H1 (cell line): ENCODE data around the gene FHIT. TPM values are rescaled to one million over a fixed set of nuclear protein-coding genes. Genes with fewer than 3 reads are reported as not detected.

ENCODE experiments used
- CTCF ChIA-PET: fragments of 300-600 bp; sonication (Branson Sonifier 250); formaldehyde crosslinking; loops from one replicate; lab custom pipeline; 2021; ENCODE audit not compliant: partially characterized antibody; lab: Charles Lee
- POLR2A ChIA-PET: fragments of 300-600 bp; sonication (Branson Sonifier 250); formaldehyde crosslinking; loops from one replicate; lab custom pipeline; 2021; ENCODE audit warnings: inconsistent platforms; ENCODE audit not compliant: partially characterized antibody; lab: Charles Lee
- DNase-seq, 2 experiments: peaks; one replicate each; pipeline versions ENCODE4 v3.0.0 to v3.0.0-alpha.2; 2010 to 2022; ENCODE audit warnings: low spot score in 2 of 2, low read depth in 1 of 2, mixed read lengths in 1 of 2
- FAIRE-seq: peaks from 2 replicates; lab custom pipeline; 2011; peaks lifted over from hg19 to GRCh38; lab: Jason Lieb, UNC
- H2AFZ ChIP-seq: 2 replicates; pipeline ENCODE4 v1.8.1; 2012; ENCODE audit warnings: low read length, inconsistent platforms
- H2AK5ac ChIP-seq: 2 replicates; pipeline ENCODE4 v1.6.1; 2013; ENCODE audit warnings: low read depth, low read length
- H2BK120ac ChIP-seq: replicated peaks from 2 replicates; pipeline ENCODE3; 2013; ENCODE audit warnings: low read depth, low read length, inconsistent platforms
- H2BK12ac ChIP-seq: 2 replicates; pipeline ENCODE4 v1.6.1; 2013; ENCODE audit warnings: low read depth, low read length
- H2BK15ac ChIP-seq: 2 replicates; pipeline ENCODE4 v1.6.1; 2013; ENCODE audit warnings: low read length
- H2BK20ac ChIP-seq: 2 replicates; pipeline ENCODE4 v1.6.1; 2013; ENCODE audit warnings: low read length
- H2BK5ac ChIP-seq: 2 replicates; pipeline ENCODE4 v1.6.1; 2013; ENCODE audit warnings: low read depth, low read length
- H3K14ac ChIP-seq: 2 replicates; pipeline ENCODE4 v1.6.1; 2013; ENCODE audit warnings: inconsistent platforms; ENCODE audit not compliant: insufficient read length
- H3K18ac ChIP-seq: 2 replicates; pipeline ENCODE4 v1.6.1; 2013; ENCODE audit warnings: low read length; ENCODE audit errors: extremely low read depth
- H3K23ac ChIP-seq: 2 replicates; pipeline ENCODE4 v1.6.1; 2013; ENCODE audit warnings: inconsistent platforms; ENCODE audit not compliant: insufficient read length
- H3K23me2 ChIP-seq: 2 replicates; pipeline ENCODE4 v1.6.1; 2013; ENCODE audit warnings: low read depth, low read length
- H3K27ac ChIP-seq: 2 replicates; pipeline ENCODE4 v1.6.1; 2011; ENCODE audit warnings: low read depth, low read length, inconsistent platforms
- H3K27me3 ChIP-seq, 4 experiments: replicated peaks in 1 of 4; 1 replicate in 1 of 4; 2 replicates in 3 of 4; pipeline versions ENCODE4 v1.6.1 to v1.8.1; 2011 to 2013; ENCODE audit warnings: low read length in 3 of 4, mild to moderate bottlenecking in 3 of 4, inconsistent platforms in 2 of 4, mixed read lengths in 2 of 4, moderate library complexity in 1 of 4; ENCODE audit not compliant: control insufficient read depth in 3 of 4, insufficient read depth in 3 of 4; ENCODE audit errors: extremely low read depth in 1 of 4
- H3K36me3 ChIP-seq, 4 experiments: 2 replicates each; pipeline versions ENCODE4 v1.6.1 to v1.8.1; 2011 to 2013; ENCODE audit warnings: mild to moderate bottlenecking in 4 of 4, low read length in 3 of 4, moderate library complexity in 2 of 4, control low read depth in 1 of 4, inconsistent platforms in 1 of 4; ENCODE audit not compliant: insufficient read depth in 4 of 4, control insufficient read depth in 2 of 4
- H3K4ac ChIP-seq: replicated peaks from 2 replicates; pipeline ENCODE3; 2013; ENCODE audit warnings: low read length, low read depth, mixed read lengths, inconsistent platforms; ENCODE audit not compliant: insufficient read length
- H3K4me1 ChIP-seq, 4 experiments: replicated peaks in 1 of 4; 1 replicate in 1 of 4; 2 replicates in 3 of 4; pipeline versions ENCODE4 v1.6.1 to v1.8.1; 2011 to 2013; ENCODE audit warnings: low read length in 3 of 4, inconsistent platforms in 2 of 4, mixed read lengths in 1 of 4; ENCODE audit not compliant: insufficient read depth in 4 of 4, control insufficient read depth in 3 of 4
- H3K4me2 ChIP-seq, 2 experiments: 2 replicates each; pipeline versions ENCODE4 v1.6.1 to v1.8.1; 2011 to 2013; ENCODE audit warnings: low read depth in 2 of 2, low read length in 2 of 2, control low read depth in 1 of 2, inconsistent platforms in 1 of 2, mild to moderate bottlenecking in 1 of 2; ENCODE audit not compliant: insufficient read depth in 1 of 2
- H3K4me3 ChIP-seq, 4 experiments: fragments of 200-600, 300-600 bp in 1 of 4; sonication (generic), shearing (Covaris generic), sonication (Bioruptor Twin) in 1 of 4; 2 replicates each; pipeline versions ENCODE4 v1.5.1 to v1.8.1; 2011 to 2016; ENCODE audit warnings: low read length in 4 of 4, low read depth in 3 of 4, control low read depth in 2 of 4, inconsistent platforms in 2 of 4, mild to moderate bottlenecking in 2 of 4, mixed read lengths in 1 of 4, moderate library complexity in 1 of 4; ENCODE audit not compliant: insufficient read depth in 2 of 4; ENCODE audit errors: extremely low read depth in 1 of 4
- H3K56ac ChIP-seq: replicated peaks from 2 replicates; pipeline ENCODE3; 2013; ENCODE audit warnings: low read depth, mild to moderate bottlenecking, mixed read lengths, low read length, inconsistent platforms; ENCODE audit not compliant: insufficient read length
- H3K79me1 ChIP-seq: 2 replicates; pipeline ENCODE4 v1.6.1; 2013; ENCODE audit warnings: low read depth, low read length, control low read depth
- H3K79me2 ChIP-seq, 2 experiments: 2 replicates each; pipeline versions ENCODE4 v1.6.1 to v1.8.1; 2012 to 2013; ENCODE audit warnings: low read length in 2 of 2, mild to moderate bottlenecking in 2 of 2, inconsistent platforms in 1 of 2; ENCODE audit not compliant: insufficient read depth in 2 of 2, control insufficient read depth in 1 of 2
- H3K9ac ChIP-seq, 4 experiments: replicated peaks in 1 of 4; 1 replicate in 1 of 4; 2 replicates in 3 of 4; pipeline versions ENCODE4 v1.6.1 to v1.8.1; 2011 to 2013; ENCODE audit warnings: low read depth in 3 of 4, low read length in 3 of 4, control low read depth in 2 of 4, mild to moderate bottlenecking in 2 of 4, moderate library complexity in 2 of 4, inconsistent platforms in 1 of 4; ENCODE audit errors: extremely low read depth in 1 of 4
- H3K9me3 ChIP-seq, 2 experiments: 2 replicates each; pipeline versions ENCODE4 v1.6.1 to v1.8.1; 2012 to 2013; ENCODE audit warnings: mild to moderate bottlenecking in 2 of 2, moderate library complexity in 2 of 2, control low read depth in 1 of 2, inconsistent platforms in 1 of 2, low read depth in 1 of 2, low read length in 1 of 2, mixed read lengths in 1 of 2; ENCODE audit not compliant: insufficient read depth in 2 of 2
- H4K20me1 ChIP-seq, 2 experiments: replicated peaks in 1 of 2; 2 replicates each; pipeline versions ENCODE3 to v1.8.1; 2011 to 2013; ENCODE audit warnings: inconsistent platforms in 2 of 2, low read length in 2 of 2, mild to moderate bottlenecking in 1 of 2; ENCODE audit not compliant: insufficient read depth in 2 of 2, control insufficient read depth in 1 of 2
- H4K5ac ChIP-seq: 2 replicates; pipeline ENCODE4 v1.6.1; 2013; ENCODE audit warnings: low read length, low read depth, mixed read lengths, inconsistent platforms; ENCODE audit not compliant: insufficient read length
- H4K8ac ChIP-seq: 2 replicates; pipeline ENCODE4 v1.8.0; 2013; ENCODE audit warnings: mild to moderate bottlenecking, moderate library complexity, low read length, inconsistent platforms; ENCODE audit not compliant: insufficient read depth; ENCODE audit errors: extremely low read depth
- H4K91ac ChIP-seq: replicated peaks from 2 replicates; pipeline ENCODE3; 2013; ENCODE audit warnings: low read length, mixed read lengths, inconsistent platforms; ENCODE audit not compliant: insufficient read length
- BACH1 ChIP-seq: IDR thresholded peaks from 2 replicates; pipeline ENCODE4 v1.6.1; 2012; ENCODE audit warnings: low read length, improper control_type of control experiment
- CEBPB ChIP-seq: IDR thresholded peaks from 2 replicates; pipeline ENCODE4 v1.6.1; 2012; ENCODE audit warnings: low read depth, low read length
- GTF2F1 ChIP-seq: IDR thresholded peaks from 2 replicates; pipeline ENCODE4 v1.6.1; 2012; ENCODE audit warnings: low read depth, low read length, improper control_type of control experiment, borderline replicate concordance
- JUN ChIP-seq: IDR thresholded peaks from 2 replicates; pipeline ENCODE4 v1.6.1; 2011; ENCODE audit warnings: low read depth, mild to moderate bottlenecking, improper control_type of control experiment, low read length
- KDM4A ChIP-seq: IDR thresholded peaks from one replicate; pipeline ENCODE4 v1.7.1; 2012; ENCODE audit warnings: low read depth, mild to moderate bottlenecking, moderate library complexity, low read length, inconsistent platforms; ENCODE audit not compliant: severe bottlenecking
- PHF8 ChIP-seq: fragments of 200-600 bp; sonication (generic); conservative IDR thresholded peaks from 2 replicates; pipeline ENCODE4 v1.7.1; 2012; ENCODE audit warnings: low read depth, mild to moderate bottlenecking, inconsistent platforms, low read length, moderate library complexity
- POLR2AphosphoS5 ChIP-seq: IDR thresholded peaks from 2 replicates; pipeline ENCODE4 v1.6.1; 2011; ENCODE audit warnings: low read depth, low read length
- POU5F1 ChIP-seq: IDR thresholded peaks from 2 replicates; pipeline ENCODE4 v1.6.1; 2011; ENCODE audit warnings: low read depth, mild to moderate bottlenecking, low read length, moderate library complexity
- SIN3A ChIP-seq, 2 experiments: IDR thresholded peaks in 1 of 2; conservative IDR thresholded peaks in 1 of 2; 2 replicates each; pipeline ENCODE4 v1.6.1; 2011 to 2012; ENCODE audit warnings: low read length in 2 of 2, improper control_type of control experiment in 1 of 2, low read depth in 1 of 2, mild to moderate bottlenecking in 1 of 2
- SP1 ChIP-seq: IDR thresholded peaks from 2 replicates; pipeline ENCODE4 v1.6.1; 2011; ENCODE audit warnings: low read depth, low read length
- SRF ChIP-seq: IDR thresholded peaks from 2 replicates; pipeline ENCODE4 v1.6.1; 2011; ENCODE audit warnings: mild to moderate bottlenecking, low read depth, low read length, moderate library complexity
- USF2 ChIP-seq: IDR thresholded peaks from 2 replicates; pipeline ENCODE4 v1.6.1; 2011; ENCODE audit warnings: low read length, improper control_type of control experiment
- WGBS, 2 experiments: shearing (Covaris generic) in 1 of 2; methylation state at CpG; one replicate each; pipeline versions ENCODE4 v1.1.6 to v1.1.7; 2013 to 2015; ENCODE audit warnings: low lambda C conversion rate in 2 of 2, mixed read lengths in 2 of 2, inconsistent platforms in 1 of 2, low coverage in 1 of 2, missing lambda C conversion rate in 1 of 2; ENCODE audit not compliant: insufficient replicate concordance in 2 of 2, insufficient coverage in 1 of 2, insufficient read length in 1 of 2; ENCODE audit errors: extremely low coverage in 1 of 2, missing lambda C conversion rate in 1 of 2; 5-methylcytosine and 5-hydroxymethylcytosine counted together
- polyA plus RNA-seq, 7 experiments: library from polyadenylated mRNA; depleted of rRNA in 3 of 7; stranded (reverse) in 5 of 7; unstranded in 2 of 7; fragments of >200 nt in 5 of 7; fragments of 200-250 nt in 2 of 7; gene quantifications; 1 replicate in 5 of 7; 2 replicates in 1 of 7; 4 replicates in 1 of 7; pipeline versions ENCODE4 v1.2.1 to v1.2.3, GENCODE V29; 2011 to 2013; ENCODE audit warnings: missing spikeins in 2 of 7, mixed read lengths in 2 of 7
- total RNA-seq: library from RNA; stranded (reverse); fragmentation: NEBNext Ultra II Directional; extraction: Animal tissue kit (Norgen Biotek cat#: 25700); gene quantifications from 2 replicates; pipeline ENCODE4 v1.2.1, GENCODE V29; 2021
- TF ChIP-seq, protein P1 (sequence below): IDR thresholded peaks from 2 replicates; pipeline ENCODE4 v1.6.1; 2011; ENCODE audit warnings: low read depth, mild to moderate bottlenecking, low read length; ENCODE audit not compliant: insufficient read depth

Gene FHIT
- total and polyA plus RNA-seq, 2 of the 8 experiments (the other 6 are each of a cell fraction or from before 2014, with no cell fraction given): 1.2 to 3.2 TPM

DNA sequence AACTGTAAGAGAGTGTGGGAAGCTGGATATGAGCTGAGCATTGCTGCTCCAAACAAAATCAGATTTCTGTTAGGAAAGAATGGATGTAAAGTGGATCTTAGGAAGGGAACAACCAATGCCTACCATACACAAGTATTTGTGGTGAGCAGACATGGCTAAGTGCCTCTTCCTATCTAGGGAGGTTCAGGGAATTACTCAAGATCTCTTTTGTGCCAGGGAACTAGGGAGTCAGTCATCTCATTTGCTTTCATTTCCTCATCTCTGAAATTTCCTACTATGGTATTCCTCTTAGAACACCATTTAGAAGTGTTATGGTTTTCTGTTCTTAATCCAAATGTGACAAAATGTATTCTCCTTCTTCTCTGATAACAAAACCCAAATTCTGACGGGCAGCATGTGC lies 396.5 kb downstream of the FHIT start:
- H3K9ac ChIP-seq: no peak overlapping the region
- no peak overlapping the region for H3K4ac ChIP-seq
- CTCF ChIA-PET: no interaction called here
- no peak overlapping the region for H3K4me3 ChIP-seq
- no peaks in the 10 kb centered on the region for H3K27me3 ChIP-seq
- no peaks in the 10 kb centered on the region for H3K9me3 ChIP-seq
- no peaks in the 10 kb centered on the region for H4K20me1 ChIP-seq
- no peak overlapping the region for H3K4me2 ChIP-seq
- WGBS, 2 experiments: 94% methylated on average over 1 of the region's 1 CpG; no CpG with 5 or more reads in 1 of the 2 experiments
- no peaks in the 10 kb centered on the region for H3K79me1 ChIP-seq
- no peaks in the 10 kb centered on the region for H3K4me1 ChIP-seq
- H4K5ac ChIP-seq: no peak overlapping the region
- H3K18ac ChIP-seq: no peak overlapping the region
- H2BK5ac ChIP-seq: no peak overlapping the region
- H2BK15ac ChIP-seq: no peak overlapping the region
- DNase-seq (no peak), FAIRE-seq (no peak)
- POLR2A ChIA-PET: no interaction called here
- H3K23ac ChIP-seq: no peak overlapping the region
- H3K27ac ChIP-seq: no peak overlapping the region
- H2BK12ac ChIP-seq: no peak overlapping the region
- no peak overlapping the region for H3K56ac ChIP-seq
- no peak overlapping the region for H4K8ac ChIP-seq
- H2AFZ ChIP-seq: no peak overlapping the region
- no peak overlapping the region for H4K91ac ChIP-seq
- no peaks in the 10 kb centered on the region for H3K79me2 ChIP-seq
- H2BK20ac ChIP-seq: no peak overlapping the region
- TF ChIP-seq SRF: no peak
- no peak for TF ChIP-seq SP1
- no peak for TF ChIP-seq KDM4A
- no peak for TF ChIP-seq BACH1
- TF ChIP-seq PHF8: no peak
- no peak for TF ChIP-seq SIN3A (conservative IDR thresholded peaks at IDR 0.05 in 1 of 2, IDR thresholded peaks at IDR 0.05 in 1 of 2; ENCODE audit: low read depth in 1 of 2, low read length in 2 of 2)
- TF ChIP-seq, protein P1, sequence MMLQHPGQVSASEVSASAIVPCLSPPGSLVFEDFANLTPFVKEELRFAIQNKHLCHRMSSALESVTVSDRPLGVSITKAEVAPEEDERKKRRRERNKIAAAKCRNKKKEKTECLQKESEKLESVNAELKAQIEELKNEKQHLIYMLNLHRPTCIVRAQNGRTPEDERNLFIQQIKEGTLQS: no peak
- TF ChIP-seq POU5F1: no peak
- TF ChIP-seq GTF2F1: no peak
- TF ChIP-seq JUN: no peak
- no peak for TF ChIP-seq POLR2AphosphoS5
- no peak for TF ChIP-seq CEBPB
- no peak for TF ChIP-seq USF2
- TF ChIP-seq, all 59 proteins: peak for 0
- no peak overlapping the region for H3K14ac ChIP-seq
- no peaks in the 10 kb centered on the region for H3K36me3 ChIP-seq
- H2BK120ac ChIP-seq: no peak overlapping the region
- no peak overlapping the region for H2AK5ac ChIP-seq
- H3K23me2 ChIP-seq: no peaks in the 10 kb centered on the region
